Activated naive CD8-positive, alpha-beta T cell treated with anti-CD3 and anti-CD28 coated beads, Interleukin-2, amount 50 U/mL, for 24 hours (primary cell): ENCODE results near the gene KLK3.
"Not testable (repeated sequence)": the region's sequence is repeated elsewhere in the genome, so short reads cannot be mapped to it uniquely, and the experiment has no call there.

Experiments used
- ATAC-seq: fragments of 150-1000 bp; cut with Tn5 transposase; one replicate; pipeline ENCODE4 v1.10.0; 2021
- DNase-seq: peaks from one replicate; pipeline ENCODE4 v3.0.0; 2021
- H3K27ac Mint-ChIP-seq: one replicate; pipeline ENCODE4 v1.8.0; 2021; ENCODE audit warnings: mild to moderate bottlenecking, mixed read lengths
- H3K27me3 Mint-ChIP-seq: one replicate; pipeline ENCODE4 v1.8.0; 2021; ENCODE audit warnings: mixed read lengths
- H3K36me3 Mint-ChIP-seq: one replicate; pipeline ENCODE4 v1.8.0; 2021; ENCODE audit warnings: low read depth, mixed read lengths
- H3K4me1 Mint-ChIP-seq: one replicate; pipeline ENCODE4 v1.8.0; 2021; ENCODE audit warnings: mixed read lengths
- H3K4me3 Mint-ChIP-seq: one replicate; pipeline ENCODE4 v1.8.0; 2021; ENCODE audit warnings: mild to moderate bottlenecking, moderate library complexity, mixed read lengths
- H3K9me3 Mint-ChIP-seq: one replicate; pipeline ENCODE4 v1.8.0; 2021; ENCODE audit warnings: mixed read lengths

Gene KLK3

GRCh38 chr19:50894478-50895356, 40.0 kb downstream of the KLK3 start:
- H3K27ac Mint-ChIP-seq: no peak overlapping the region
- H3K9me3 Mint-ChIP-seq: no peaks in the 10 kb centered on the region
- DNase-seq (no peak), ATAC-seq (no peak)
- H3K4me1 Mint-ChIP-seq: peaks cover 5% of the 10 kb centered on the region
- H3K4me3 Mint-ChIP-seq: no peak overlapping the region
- peaks cover 28% of the 10 kb centered on the region for H3K27me3 Mint-ChIP-seq
- H3K36me3 Mint-ChIP-seq: no peaks in the 10 kb centered on the region

- ATAC-seq, H3K27ac Mint-ChIP-seq, H3K4me1 Mint-ChIP-seq, DNase-seq, H3K9me3 Mint-ChIP-seq, H3K4me3 Mint-ChIP-seq, H3K36me3 Mint-ChIP-seq: not testable (repeated sequence)
- peaks cover 22% of the 10 kb centered on the region for H3K27me3 Mint-ChIP-seq
These were observed 41.4 kb downstream of the KLK3 start for GRCh38 chr19:50896089-50896590.

GRCh38 chr19:50896591-50897190, 42.0 kb downstream of the KLK3 start:
- no peaks in the 10 kb centered on the region for H3K36me3 Mint-ChIP-seq
- no peaks in the 10 kb centered on the region for H3K9me3 Mint-ChIP-seq
- ATAC-seq: peak; percentile 91
- no peak overlapping the region for H3K4me3 Mint-ChIP-seq
- no peak overlapping the region for H3K27ac Mint-ChIP-seq
- peaks cover 22% of the 10 kb centered on the region for H3K27me3 Mint-ChIP-seq
- peaks cover 5% of the 10 kb centered on the region for H3K4me1 Mint-ChIP-seq
- DNase-seq: peak; percentile 25

GRCh38 chr19:50897191-50897607, 42.5 kb downstream of the KLK3 start:
- DNase-seq (no peak), ATAC-seq (no peak)
- no peak overlapping the region for H3K4me3 Mint-ChIP-seq
- no peak overlapping the region for H3K27ac Mint-ChIP-seq
- peaks cover 20% of the 10 kb centered on the region for H3K27me3 Mint-ChIP-seq
- peaks cover 5% of the 10 kb centered on the region for H3K4me1 Mint-ChIP-seq
- H3K36me3 Mint-ChIP-seq: no peaks in the 10 kb centered on the region
- no peaks in the 10 kb centered on the region for H3K9me3 Mint-ChIP-seq

DNA sequence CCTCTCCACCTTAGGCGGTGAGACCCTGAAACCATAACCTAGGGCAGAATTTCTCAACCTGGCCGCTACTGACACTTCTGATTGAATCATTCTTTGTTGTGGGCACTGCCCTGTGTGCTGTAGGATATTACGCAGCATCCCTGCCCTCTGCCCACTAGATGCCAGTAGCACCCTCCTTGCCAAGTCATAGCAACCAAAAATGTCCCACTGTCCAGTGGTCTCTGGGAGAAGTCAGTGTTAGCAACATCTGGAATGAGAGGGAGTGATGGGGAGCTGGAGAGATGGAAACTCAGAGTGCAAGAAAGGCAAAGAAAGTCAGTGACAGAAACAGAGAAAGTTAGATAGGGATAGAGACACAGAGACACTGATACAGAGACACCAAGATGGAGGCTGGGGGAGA, 42.9 kb downstream of the KLK3 start:
- Mint-ChIP-seq H3K36me3 (no peaks in the 10 kb centered on the region), H3K27me3 (peaks cover 21% of the 10 kb centered on the region), H3K4me1 (peaks cover 5% of the 10 kb centered on the region), H3K27ac (no peak overlapping the region), H3K9me3 (no peaks in the 10 kb centered on the region), H3K4me3 (no peak overlapping the region)
- no peak for ATAC-seq
- no peak for DNase-seq

DNA sequence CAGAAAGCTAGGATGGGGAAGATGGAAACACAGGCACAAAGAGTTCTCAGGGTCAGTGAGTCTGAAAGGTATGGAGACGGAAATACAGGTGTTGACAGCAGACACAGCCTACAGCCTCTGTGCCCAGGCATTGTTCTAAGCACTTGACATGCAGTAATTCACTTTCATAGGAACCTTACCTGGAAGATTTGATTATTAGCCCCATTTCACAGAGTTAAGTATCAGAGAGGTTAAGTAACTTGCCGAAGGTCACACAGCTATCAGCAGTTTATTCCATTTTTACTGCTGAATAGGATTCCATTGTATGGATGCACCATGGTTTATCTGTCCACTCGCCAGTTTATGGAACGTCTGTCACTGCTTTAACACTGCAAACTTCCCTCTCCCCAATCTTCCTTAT, 43.3 kb downstream of the KLK3 start:
- Mint-ChIP-seq H3K27ac (no peak overlapping the region), H3K36me3 (no peaks in the 10 kb centered on the region), H3K9me3 (no peaks in the 10 kb centered on the region)

DNA sequence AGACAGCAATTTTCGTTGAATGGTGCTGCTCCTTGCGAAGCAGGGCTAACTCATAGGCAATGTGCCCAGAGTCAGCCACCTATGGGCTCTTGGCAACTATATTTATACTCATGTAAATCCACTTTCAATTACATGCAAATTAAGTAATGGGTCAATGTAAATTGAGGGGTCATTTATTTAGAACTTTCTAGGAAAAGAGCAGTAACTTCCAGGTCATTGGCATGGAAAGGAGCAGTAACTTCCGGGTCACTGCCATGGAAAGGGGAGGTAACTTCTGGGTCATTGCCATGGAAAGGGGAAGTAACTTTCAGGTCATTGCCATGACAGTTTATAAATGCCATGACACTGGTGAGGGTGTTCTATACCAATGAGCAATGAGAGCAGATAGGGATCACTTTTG, 44.9 kb downstream of the KLK3 start:
- Mint-ChIP-seq H3K4me3 (no peak overlapping the region), H3K27ac (no peak overlapping the region), H3K36me3 (no peaks in the 10 kb centered on the region), H3K4me1 (peaks cover 5% of the 10 kb centered on the region), H3K27me3 (peaks cover 21% of the 10 kb centered on the region), H3K9me3 (no peaks in the 10 kb centered on the region)
- ATAC-seq (no peak), DNase-seq (no peak)

More for the DNA sequence above, 43.3 kb downstream of the KLK3 start:
- Mint-ChIP-seq H3K4me1 (peaks cover 5% of the 10 kb centered on the region), H3K4me3 (no peak overlapping the region), H3K27me3 (peaks cover 22% of the 10 kb centered on the region)
- no peak for ATAC-seq
- no peak for DNase-seq

GRCh38 chr19:50902640-50903039, 47.9 kb downstream of the KLK3 start:
- H3K4me1 Mint-ChIP-seq: no peaks in the 10 kb centered on the region
- peaks cover 26% of the 10 kb centered on the region for H3K27me3 Mint-ChIP-seq
- H3K36me3 Mint-ChIP-seq: no peaks in the 10 kb centered on the region
- H3K27ac Mint-ChIP-seq: no peak overlapping the region
- ATAC-seq (no peak), DNase-seq (no peak)
- H3K4me3 Mint-ChIP-seq: no peak overlapping the region
- H3K9me3 Mint-ChIP-seq: no peaks in the 10 kb centered on the region

GRCh38 chr19:50906217-50906616, 51.5 kb downstream of the KLK3 start:
- H3K9me3 Mint-ChIP-seq: no peaks in the 10 kb centered on the region

DNA sequence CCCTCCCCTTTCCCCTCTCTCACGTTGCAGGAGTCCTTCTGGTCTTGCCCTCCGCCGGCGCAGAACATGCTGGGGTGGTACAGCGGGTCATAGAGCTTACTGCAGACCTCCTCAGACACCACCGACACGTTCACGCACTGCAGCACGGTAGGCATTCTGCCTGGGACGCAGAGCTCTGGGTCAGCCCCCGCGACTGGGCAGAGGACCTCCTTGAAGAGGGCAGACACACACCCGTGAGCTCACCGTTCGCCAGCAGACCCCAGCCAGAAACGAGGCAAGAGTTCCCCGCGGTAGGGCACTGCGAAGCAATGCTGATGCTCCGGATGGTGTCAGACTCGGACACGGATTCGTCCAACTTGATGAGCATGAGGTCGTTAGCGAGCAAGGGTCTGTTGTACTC, 53.6 kb downstream of the KLK3 start:
- Mint-ChIP-seq H3K27me3 (peaks cover 46% of the 10 kb centered on the region), H3K4me1 (no peaks in the 10 kb centered on the region), H3K36me3 (no peaks in the 10 kb centered on the region), H3K27ac (no peak overlapping the region), H3K4me3 (no peak overlapping the region), H3K9me3 (no peaks in the 10 kb centered on the region)
- ATAC-seq (no peak), DNase-seq (no peak)

More at GRCh38 chr19:50906217-50906616, 51.5 kb downstream of the KLK3 start:
- no peaks in the 10 kb centered on the region for H3K36me3 Mint-ChIP-seq
- H3K27me3 Mint-ChIP-seq: peaks cover 52% of the 10 kb centered on the region
- H3K4me1 Mint-ChIP-seq: no peaks in the 10 kb centered on the region
- ATAC-seq (no peak), DNase-seq (peak; percentile 53)
- no peak overlapping the region for H3K4me3 Mint-ChIP-seq
- no peak overlapping the region for H3K27ac Mint-ChIP-seq

- ATAC-seq: peak; percentile 16
- peaks cover 44% of the 10 kb centered on the region for H3K27me3 Mint-ChIP-seq
- peak; percentile 40 for DNase-seq
- H3K36me3 Mint-ChIP-seq: no peaks in the 10 kb centered on the region
- H3K4me1 Mint-ChIP-seq: no peaks in the 10 kb centered on the region
- no peaks in the 10 kb centered on the region for H3K9me3 Mint-ChIP-seq
- no peak overlapping the region for H3K27ac Mint-ChIP-seq
- H3K4me3 Mint-ChIP-seq: no peak overlapping the region
These were observed 54.7 kb downstream of the KLK3 start for GRCh38 chr19:50909240-50910070.
